HG02970 (cell line): ENCODE data around the gene HMGB3.

Experiments used
- ATAC-seq: cut with Tn5 transposase; IDR thresholded peaks from one replicate; pipeline ENCODE4 v1.9.1; 2021; ENCODE audit warnings: mild to moderate bottlenecking, moderate library complexity, moderate number of reproducible peaks; ENCODE audit not compliant: unreplicated experiment, low FRiP score

The HMGB3 gene

GRCh38 chrX:151039351-151039750, 56.2 kb downstream of the HMGB3 start:
- ATAC-seq: no peak
